ENCODE data around the gene USP35.

DNA sequence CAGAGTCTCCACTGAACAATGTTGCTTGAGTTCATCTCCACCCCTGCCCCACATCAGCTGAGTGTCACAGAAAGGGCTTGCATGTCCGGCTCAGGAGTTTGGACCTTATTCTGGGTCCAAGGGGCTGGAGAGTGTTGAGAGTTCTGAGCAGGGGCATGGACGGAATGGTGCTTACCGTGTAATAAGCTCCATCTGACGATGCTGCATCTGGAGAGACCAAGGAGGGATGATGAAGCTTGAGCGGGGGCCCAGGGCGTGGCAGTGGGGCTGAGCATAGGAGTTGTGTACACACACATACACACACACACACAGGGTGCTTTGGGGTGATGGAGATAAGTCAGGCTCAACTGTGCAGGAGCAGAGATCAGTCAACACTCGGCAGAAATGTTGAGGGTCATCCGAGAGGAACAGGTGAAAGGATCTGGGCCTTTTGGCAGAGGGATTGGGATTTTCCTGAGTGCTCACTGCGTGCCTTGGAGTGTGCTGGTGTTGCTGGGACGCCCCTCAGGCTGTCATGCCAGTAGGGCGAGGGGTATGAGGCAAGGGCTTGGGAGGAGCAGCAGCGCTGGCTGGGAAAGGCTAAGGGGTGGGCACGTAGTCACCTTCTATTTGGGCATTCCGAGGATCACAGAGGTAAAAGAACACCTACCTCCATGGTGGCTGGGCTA, 2.3 kb downstream of the USP35 start:
- TF ChIP-seq, protein P1, sequence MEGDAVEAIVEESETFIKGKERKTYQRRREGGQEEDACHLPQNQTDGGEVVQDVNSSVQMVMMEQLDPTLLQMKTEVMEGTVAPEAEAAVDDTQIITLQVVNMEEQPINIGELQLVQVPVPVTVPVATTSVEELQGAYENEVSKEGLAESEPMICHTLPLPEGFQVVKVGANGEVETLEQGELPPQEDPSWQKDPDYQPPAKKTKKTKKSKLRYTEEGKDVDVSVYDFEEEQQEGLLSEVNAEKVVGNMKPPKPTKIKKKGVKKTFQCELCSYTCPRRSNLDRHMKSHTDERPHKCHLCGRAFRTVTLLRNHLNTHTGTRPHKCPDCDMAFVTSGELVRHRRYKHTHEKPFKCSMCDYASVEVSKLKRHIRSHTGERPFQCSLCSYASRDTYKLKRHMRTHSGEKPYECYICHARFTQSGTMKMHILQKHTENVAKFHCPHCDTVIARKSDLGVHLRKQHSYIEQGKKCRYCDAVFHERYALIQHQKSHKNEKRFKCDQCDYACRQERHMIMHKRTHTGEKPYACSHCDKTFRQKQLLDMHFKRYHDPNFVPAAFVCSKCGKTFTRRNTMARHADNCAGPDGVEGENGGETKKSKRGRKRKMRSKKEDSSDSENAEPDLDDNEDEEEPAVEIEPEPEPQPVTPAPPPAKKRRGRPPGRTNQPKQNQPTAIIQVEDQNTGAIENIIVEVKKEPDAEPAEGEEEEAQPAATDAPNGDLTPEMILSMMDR (IDR thresholded peaks at IDR 0.05), result no peak
- no peak for TF ChIP-seq EP300 (IDR thresholded peaks at IDR 0.05)
- no peak for TF ChIP-seq POLR2AphosphoS5 (IDR thresholded peaks at IDR 0.05)
- TF ChIP-seq POLR2A (IDR thresholded peaks at IDR 0.05), result no peak
